ENCODE data around the gene AK2. TPM values are rescaled to one million over a fixed set of nuclear protein-coding genes. Genes with fewer than 3 reads are reported as not detected.

AK2 gene
- total and polyA plus RNA-seq, 2 donors (not counting 3 experiments of a cell fraction or from before 2014, with no cell fraction given) = 107 to 134 TPM

GRCh38 chr1:32960342-32960741, 76.3 kb downstream of the AK2 start:
- intact Hi-C loops (cut with micrococcal nuclease) = no loop called here
- POLR2A ChIA-PET = no interaction called here
- H3K9me3 ChIP-seq (replicated peaks; ENCODE audit: control insufficient read depth, insufficient read depth, low read length) = no peaks in the 10 kb centered on the region
- no peak for TF ChIP-seq POLR2AphosphoS5 (IDR thresholded peaks at IDR 0.05; ENCODE audit: insufficient read depth, low read depth, low read length)
- no peak for TF ChIP-seq MAX (IDR thresholded peaks at IDR 0.05; ENCODE audit: insufficient read depth, insufficient read length)
- TF ChIP-seq JUN (IDR thresholded peaks at IDR 0.05; ENCODE audit: borderline replicate concordance, insufficient read depth, insufficient read length, low read depth) = no peak
- no peak for TF ChIP-seq FOS (IDR thresholded peaks at IDR 0.05; ENCODE audit: borderline replicate concordance, insufficient read depth, low read length)
- TF ChIP-seq CTCF (IDR thresholded peaks at IDR 0.05; ENCODE audit: extremely low read depth in 1 of 2, insufficient read depth in 1 of 2, low read depth in 1 of 2, low read length in 2 of 2) = no peak
- H3K36me3 ChIP-seq (ENCODE audit: control insufficient read depth in 2 of 2, extremely low read depth in 1 of 2, insufficient read depth in 2 of 2, low read length in 2 of 2) = no peaks in the 10 kb centered on the region
- no peak overlapping the region for H3K4me2 ChIP-seq (ENCODE audit: insufficient read depth, low read length)
- DNase-seq (ENCODE audit: low read depth, low spot score) = no peak
- no peak overlapping the region for H3K9ac ChIP-seq (replicated peaks; ENCODE audit: extremely low read depth, insufficient read depth, low read length)
- no peaks in the 10 kb centered on the region for H3K27me3 ChIP-seq (ENCODE audit: control insufficient read depth in 2 of 2, insufficient read depth in 2 of 2, low read length in 2 of 2)
- FAIRE-seq = no peak
- H3K4me3 ChIP-seq (replicated peaks in 1 of 3; ENCODE audit: insufficient read depth in 1 of 3, low read depth in 1 of 3, low read length in 3 of 3) = no peak overlapping the region
- no peaks in the 10 kb centered on the region for H3K9me1 ChIP-seq (replicated peaks; ENCODE audit: control insufficient read depth, extremely low read depth, insufficient read depth, low read length)
- H3K4me1 ChIP-seq (ENCODE audit: control insufficient read depth, extremely low read depth, insufficient read depth, low read length) = peaks cover 20% of the 10 kb centered on the region
- dilution Hi-C loops (cut with MboI; ENCODE audit: extremely low pct_ligation_motif_present, low sequenced_read_pairs) = no loop called here
- H2AFZ ChIP-seq (ENCODE audit: low read depth, low read length) = no peak overlapping the region
- CTCF ChIA-PET = interaction anchor here (1.0 to 1.7 kb wide), 5 partner anchors 21 to 94 kb away, joined by 3 to 5 read pairs (median 3); no protein-coding TSS in a partner anchor
- no peak overlapping the region for H3K27ac ChIP-seq (ENCODE audit: insufficient read depth, low read depth, low read length)
- no TSS peak for BruUV-seq (replicated peaks)
- H3K79me2 ChIP-seq (ENCODE audit: control insufficient read depth, insufficient read depth, low read length) = peaks cover 82% of the 10 kb centered on the region
- no peaks in the 10 kb centered on the region for H4K20me1 ChIP-seq (replicated peaks; ENCODE audit: control insufficient read depth, extremely low read depth, insufficient read depth, low read length)

- no peak overlapping the region for H3K27ac ChIP-seq (ENCODE audit: insufficient read depth, low read depth, low read length)
- no peaks in the 10 kb centered on the region for H3K9me3 ChIP-seq (replicated peaks; ENCODE audit: control insufficient read depth, insufficient read depth, low read length)
- H3K79me2 ChIP-seq (ENCODE audit: control insufficient read depth, insufficient read depth, low read length) = peaks cover 91% of the 10 kb centered on the region
- ChIA-PET CTCF (interaction anchor here (0.7 to 7.1 kb wide), 3 partner anchors 24 to 48 kb away, joined by 3 to 50 read pairs (median 3); no protein-coding TSS in a partner anchor), POLR2A (no interaction called here)
- no peaks in the 10 kb centered on the region for H4K20me1 ChIP-seq (replicated peaks; ENCODE audit: control insufficient read depth, extremely low read depth, insufficient read depth, low read length)
- DNase-seq (ENCODE audit: low read depth, low spot score) (no peak), FAIRE-seq (no peak)
- dilution Hi-C loops (cut with MboI; ENCODE audit: extremely low pct_ligation_motif_present, low sequenced_read_pairs) (no loop called here), intact Hi-C loops (cut with micrococcal nuclease) (no loop called here)
- no peaks in the 10 kb centered on the region for H3K9me1 ChIP-seq (replicated peaks; ENCODE audit: control insufficient read depth, extremely low read depth, insufficient read depth, low read length)
- H3K36me3 ChIP-seq (ENCODE audit: control insufficient read depth in 2 of 2, extremely low read depth in 1 of 2, insufficient read depth in 2 of 2, low read length in 2 of 2) = no peaks in the 10 kb centered on the region
- H2AFZ ChIP-seq (ENCODE audit: low read depth, low read length) = no peak overlapping the region
- BruUV-seq (replicated peaks) = no TSS peak
- no peak for TF ChIP-seq CTCF (IDR thresholded peaks at IDR 0.05; ENCODE audit: extremely low read depth in 1 of 2, insufficient read depth in 1 of 2, low read depth in 1 of 2, low read length in 2 of 2)
- no peak for TF ChIP-seq JUN (IDR thresholded peaks at IDR 0.05; ENCODE audit: borderline replicate concordance, insufficient read depth, insufficient read length, low read depth)
- no peak for TF ChIP-seq POLR2AphosphoS5 (IDR thresholded peaks at IDR 0.05; ENCODE audit: insufficient read depth, low read depth, low read length)
- no peak for TF ChIP-seq MYC (IDR thresholded peaks at IDR 0.05; ENCODE audit: low read depth, low read length)
- no peak for TF ChIP-seq GATA2 (IDR thresholded peaks at IDR 0.05; ENCODE audit: insufficient read depth, insufficient read length, low read depth, low read length)
- no peak for TF ChIP-seq FOS (IDR thresholded peaks at IDR 0.05; ENCODE audit: borderline replicate concordance, insufficient read depth, low read length)
- no peak for TF ChIP-seq POLR2A (IDR thresholded peaks at IDR 0.05; ENCODE audit: low read depth, low read length)
- no peak for TF ChIP-seq EZH2 (IDR thresholded peaks at IDR 0.05; ENCODE audit: borderline replicate concordance, low read depth, low read length, severe bottlenecking)
- no peak for TF ChIP-seq MAX (IDR thresholded peaks at IDR 0.05; ENCODE audit: insufficient read depth, insufficient read length)
- H3K4me3 ChIP-seq (replicated peaks in 1 of 3; ENCODE audit: insufficient read depth in 1 of 3, low read depth in 1 of 3, low read length in 3 of 3) = no peak overlapping the region
- H3K27me3 ChIP-seq (ENCODE audit: control insufficient read depth in 2 of 2, insufficient read depth in 2 of 2, low read length in 2 of 2) = no peaks in the 10 kb centered on the region
- H3K4me2 ChIP-seq (ENCODE audit: insufficient read depth, low read length) = no peak overlapping the region
- no peak overlapping the region for H3K9ac ChIP-seq (replicated peaks; ENCODE audit: extremely low read depth, insufficient read depth, low read length)
- peaks cover 24% of the 10 kb centered on the region for H3K4me1 ChIP-seq (ENCODE audit: control insufficient read depth, extremely low read depth, insufficient read depth, low read length)
Observed at GRCh38 chr1:32958827-32959226, 77.9 kb downstream of the AK2 start.
